K562 (cell line): Measurements from ENCODE around the gene FTSJ1. TPM values are rescaled to one million over a fixed set of nuclear protein-coding genes. Genes with fewer than 3 reads are reported as not detected.
A peak's percentile ranks its signal among the peaks of the same experiment; 100 is the strongest.

Source experiments
- BDP1 ChIP-seq: IDR thresholded peaks from 3 replicates; pipeline ENCODE4 v1.6.1; 2011; ENCODE audit not compliant: insufficient read length, insufficient read depth
- CREM ChIP-seq: IDR thresholded peaks from 2 replicates; pipeline ENCODE4 v1.6.1; 2014; ENCODE audit warnings: antibody characterized with exemption, low read depth
- CXXC5 ChIP-seq: fragments of 250-450 bp; sonication (Bioruptor Pico); IDR thresholded peaks from 2 replicates; pipeline ENCODE4 v1.8.0; 2022; ENCODE audit warnings: inconsistent platforms, mild to moderate bottlenecking, moderate library complexity
- EP400 ChIP-seq: fragments of 450-650 bp; IDR thresholded peaks from 2 replicates; pipeline ENCODE4 v1.6.1; 2017; ENCODE audit warnings: antibody characterized with exemption, mild to moderate bottlenecking, moderate library complexity
- FOXM1 ChIP-seq, 2 experiments: fragments of 450-650 bp in 1 of 2; sonication (generic) in 1 of 2; formaldehyde crosslinking in 1 of 2; IDR thresholded peaks; 2 replicates each; pipeline versions ENCODE4 v1.6.1 to v1.9.0; 2017 to 2022; ENCODE audit warnings: low read depth in 2 of 2, mild to moderate bottlenecking in 2 of 2, missing genetic modification reagents in 1 of 2, moderate library complexity in 1 of 2
- LARP7 ChIP-seq: fragments of 450-650 bp; IDR thresholded peaks from 2 replicates; pipeline ENCODE4 v1.6.1; 2016
- MAFK ChIP-seq: IDR thresholded peaks from 2 replicates; pipeline ENCODE4 v1.6.1; 2011; ENCODE audit warnings: low read length, improper control_type of control experiment
- MIER1 ChIP-seq: fragments of 450-650 bp; IDR thresholded peaks from 2 replicates; pipeline ENCODE4 v1.6.1; 2016; ENCODE audit warnings: antibody characterized with exemption, mild to moderate bottlenecking, low read depth
- NKRF ChIP-seq: fragments of 450-650 bp; IDR thresholded peaks from 2 replicates; pipeline ENCODE4 v1.6.1; 2016; ENCODE audit warnings: borderline replicate concordance
- SIRT6 ChIP-seq: IDR thresholded peaks from one replicate; pipeline ENCODE4 v1.6.1; 2012; ENCODE audit warnings: low read depth, mild to moderate bottlenecking, control low read depth, inconsistent platforms, low read length, moderate library complexity
- ZBTB5 ChIP-seq: fragments of 450-650 bp; IDR thresholded peaks from 2 replicates; pipeline ENCODE4 v1.6.1; 2017; ENCODE audit warnings: antibody characterized with exemption
- ZFX ChIP-seq: sonication (generic); formaldehyde crosslinking; IDR thresholded peaks from 2 replicates; pipeline ENCODE4 v1.8.0; 2022; ENCODE audit warnings: mild to moderate bottlenecking, missing genetic modification reagents, moderate library complexity
- ZNF347 ChIP-seq: fragments of 450-650 bp; formaldehyde crosslinking; IDR thresholded peaks from 2 replicates; pipeline ENCODE4 v1.4.0; 2020; ENCODE audit warnings: low read depth, mild to moderate bottlenecking, moderate library complexity
- ZNF436 ChIP-seq: fragments of 250-450, 450-650 bp; sonication (Bioruptor Pico); formaldehyde crosslinking; IDR thresholded peaks from 2 replicates; pipeline ENCODE4 v1.7.0; 2020; ENCODE audit warnings: mild to moderate bottlenecking
- polyA plus RNA-seq, 8 experiments: library from polyadenylated mRNA; depleted of rRNA in 4 of 8; stranded (reverse) in 5 of 8; unstranded in 3 of 8; fragments of >200 nt; fragmentation: Nextera tagmentation in 2 of 8; fragmentation: Illumina TruSeq in 1 of 8; extraction: Ambion mirVana in 2 of 8; extraction: Trizol in 1 of 8; gene quantifications; 2 replicates each; pipeline versions ENCODE4 v1.2.1 to v1.2.3, GENCODE V29; 2011 to 2014; ENCODE audit warnings: inconsistent platforms in 1 of 8, missing spikeins in 1 of 8
- total RNA-seq, 7 experiments: library from RNA; depleted of rRNA in 6 of 7; stranded (reverse); fragments of >200 nt in 6 of 7; fragmentation: Illumina TruSeq in 2 of 7; extraction: Trizol in 2 of 7; gene quantifications; 2 replicates each; pipeline versions ENCODE4 v1.2.1 to v1.2.3, GENCODE V29; 2011 to 2021; ENCODE audit warnings: low replicate concordance in 1 of 7
- TF ChIP-seq, protein P1 (sequence below), 2 experiments: fragments of 450-650 bp; formaldehyde crosslinking in 1 of 2; IDR thresholded peaks; 2 replicates each; pipeline versions ENCODE4 v1.4.0 to v1.6.1; 2014 to 2020; ENCODE audit warnings: mild to moderate bottlenecking in 2 of 2, borderline replicate concordance in 1 of 2, low read depth in 1 of 2

FTSJ1 gene
- total and polyA plus RNA-seq, 9 of the 15 experiments (the other 6 are each of a cell fraction or from before 2014, with no cell fraction given) = 12.2 to 95.6 (median 71.6) TPM

DNA sequence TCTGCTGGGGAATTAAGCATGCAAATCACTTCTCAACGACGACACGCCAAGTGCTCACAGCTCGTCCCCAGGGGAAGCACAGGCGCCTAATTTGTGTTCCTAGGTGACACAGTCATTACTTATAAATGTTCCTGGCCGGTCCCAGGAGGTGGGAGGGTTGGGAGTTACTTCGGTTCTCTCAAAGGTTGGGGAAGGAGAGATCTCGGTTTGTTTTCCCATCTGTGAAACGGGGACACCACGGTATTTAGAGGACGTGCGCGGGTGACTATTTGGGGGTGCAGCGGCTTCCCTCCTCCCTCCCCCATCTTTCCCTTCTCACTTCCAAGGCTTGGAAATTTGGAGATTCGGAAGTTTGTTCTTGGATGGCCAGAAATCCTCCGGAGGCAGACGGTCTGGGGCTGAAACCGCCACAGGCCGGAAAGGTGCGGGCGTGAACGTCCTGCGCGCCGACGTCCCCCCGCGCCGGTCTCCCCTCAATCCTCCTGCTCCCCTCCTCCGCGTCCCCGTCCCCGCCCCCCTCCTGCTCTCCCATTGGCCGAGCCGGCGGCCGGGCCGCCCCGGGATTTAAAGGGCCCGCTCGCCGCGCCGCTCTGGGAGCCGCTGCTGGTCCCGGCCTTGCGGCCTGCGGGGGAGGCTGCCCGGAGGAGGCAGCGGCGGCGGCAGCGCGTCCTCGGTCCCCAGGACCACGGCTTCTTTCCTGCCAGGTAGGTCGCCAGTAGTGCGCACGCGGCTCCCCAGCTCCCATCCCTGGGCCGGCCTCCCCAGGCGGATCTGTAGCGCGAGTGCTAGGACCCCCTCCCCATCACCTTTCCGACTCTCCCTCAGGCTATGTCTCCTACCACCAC, 32.6 kb downstream of the FTSJ1 start, which contains the start of gene PORCN (continued):
- TF ChIP-seq, protein P1, sequence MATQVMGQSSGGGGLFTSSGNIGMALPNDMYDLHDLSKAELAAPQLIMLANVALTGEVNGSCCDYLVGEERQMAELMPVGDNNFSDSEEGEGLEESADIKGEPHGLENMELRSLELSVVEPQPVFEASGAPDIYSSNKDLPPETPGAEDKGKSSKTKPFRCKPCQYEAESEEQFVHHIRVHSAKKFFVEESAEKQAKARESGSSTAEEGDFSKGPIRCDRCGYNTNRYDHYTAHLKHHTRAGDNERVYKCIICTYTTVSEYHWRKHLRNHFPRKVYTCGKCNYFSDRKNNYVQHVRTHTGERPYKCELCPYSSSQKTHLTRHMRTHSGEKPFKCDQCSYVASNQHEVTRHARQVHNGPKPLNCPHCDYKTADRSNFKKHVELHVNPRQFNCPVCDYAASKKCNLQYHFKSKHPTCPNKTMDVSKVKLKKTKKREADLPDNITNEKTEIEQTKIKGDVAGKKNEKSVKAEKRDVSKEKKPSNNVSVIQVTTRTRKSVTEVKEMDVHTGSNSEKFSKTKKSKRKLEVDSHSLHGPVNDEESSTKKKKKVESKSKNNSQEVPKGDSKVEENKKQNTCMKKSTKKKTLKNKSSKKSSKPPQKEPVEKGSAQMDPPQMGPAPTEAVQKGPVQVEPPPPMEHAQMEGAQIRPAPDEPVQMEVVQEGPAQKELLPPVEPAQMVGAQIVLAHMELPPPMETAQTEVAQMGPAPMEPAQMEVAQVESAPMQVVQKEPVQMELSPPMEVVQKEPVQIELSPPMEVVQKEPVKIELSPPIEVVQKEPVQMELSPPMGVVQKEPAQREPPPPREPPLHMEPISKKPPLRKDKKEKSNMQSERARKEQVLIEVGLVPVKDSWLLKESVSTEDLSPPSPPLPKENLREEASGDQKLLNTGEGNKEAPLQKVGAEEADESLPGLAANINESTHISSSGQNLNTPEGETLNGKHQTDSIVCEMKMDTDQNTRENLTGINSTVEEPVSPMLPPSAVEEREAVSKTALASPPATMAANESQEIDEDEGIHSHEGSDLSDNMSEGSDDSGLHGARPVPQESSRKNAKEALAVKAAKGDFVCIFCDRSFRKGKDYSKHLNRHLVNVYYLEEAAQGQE (IDR thresholded peaks at IDR 0.05; ENCODE audit: borderline replicate concordance) = peak; percentile 44
- TF ChIP-seq, protein P1 (CRISPR knock-in tag; IDR thresholded peaks at IDR 0.05; ENCODE audit: low read depth) = no peak
- TF ChIP-seq EP400 (peak; percentile 35; the same call in 1 of the 2 replicates), SIRT6 (no peak), LARP7 (no peak), CREM (0 out of 2 replicates have a peak, but pooled peaks have one; percentile 43), MIER1 (0 out of 2 replicates have a peak, but pooled peaks have one; percentile 36), ZNF347 (no peak), FOXM1 (IDR thresholded peaks at IDR 0.05; ENCODE audit: low read depth) (0 out of 2 replicates have a peak, but pooled peaks have one; percentile 26), FOXM1 (CRISPR knock-in tag; IDR thresholded peaks at IDR 0.05; ENCODE audit: low read depth) (no peak), ZBTB5 (no peak), ZFX (CRISPR knock-in tag) (peak; percentile 78), BDP1 (no peak), MAFK (no peak), CXXC5 (CRISPR knock-in tag) (peak; percentile 58), ZNF436 (0 out of 2 replicates have a peak, but pooled peaks have one; percentile 45), NKRF (0 out of 2 replicates have a peak, but pooled peaks have one; percentile 20)
